ENCODE data around the gene HDAC8. TPM values are rescaled to one million over a fixed set of nuclear protein-coding genes. Genes with fewer than 3 reads are reported as not detected.
"Not testable (repeated sequence)": the region's sequence is repeated elsewhere in the genome, so short reads cannot be mapped to it uniquely, and the experiment has no call there.

The HDAC8 gene
- total and polyA plus RNA-seq, 2 donors (not counting 1 experiment from before 2014, with no cell fraction given), result 13.3 to 41.9 TPM

- H3K27ac Mint-ChIP-seq, result no peak overlapping the region
- no peak for DNase-seq
- no peaks in the 10 kb centered on the region for H3K4me1 Mint-ChIP-seq
- intact Hi-C loops (cut with micrococcal nuclease), result no loop called here
- no peak overlapping the region for H3K4me3 Mint-ChIP-seq
- Histone ChIP-seq H3K27ac (ENCODE audit: low read length in 2 of 2) (no peak overlapping the region), H2AFZ (ENCODE audit: insufficient read depth, low read depth, low read length, poor library complexity, severe bottlenecking) (no peak overlapping the region), H3K36me3 (replicated peaks in 1 of 2; ENCODE audit: control extremely low read depth in 1 of 2, control insufficient read depth in 1 of 2, extremely low read depth in 1 of 2, insufficient read depth in 2 of 2, low read length in 1 of 2) (peaks cover 0 to 5% of the 10 kb centered on the region in 2 experiments), H3K79me2 (ENCODE audit: control insufficient read depth, insufficient read depth, low read length) (no peaks in the 10 kb centered on the region), H3K9ac (ENCODE audit: low read length) (no peak overlapping the region), H3K9me3 (ENCODE audit: control extremely low read depth in 1 of 3, control insufficient read depth in 2 of 3, insufficient read depth in 1 of 3, low read length in 2 of 3) (no peaks in the 10 kb centered on the region), H3K4me3 (ENCODE audit: control extremely low read depth in 1 of 5, extremely low read depth in 1 of 5, insufficient read depth in 1 of 5, low read depth in 2 of 5, low read length in 4 of 5) (no peak overlapping the region), H4K20me1 (ENCODE audit: control insufficient read depth, insufficient read depth, low read length, poor library complexity, severe bottlenecking) (no peaks in the 10 kb centered on the region), H3K4me1 (ENCODE audit: control insufficient read depth in 2 of 2, insufficient read depth in 2 of 2, low read length in 2 of 2) (no peaks in the 10 kb centered on the region), H3K27me3 (replicated peaks in 1 of 4; ENCODE audit: control extremely low read depth in 1 of 4, control insufficient read depth in 3 of 4, insufficient read depth in 4 of 4, low read length in 3 of 4) (no peaks in the 10 kb centered on the region), H3K4me2 (replicated peaks; ENCODE audit: low read depth, low read length, poor library complexity, severe bottlenecking) (no peak overlapping the region)
- TF ChIP-seq CTCF (IDR thresholded peaks at IDR 0.05) (no peak), EZH2 (IDR thresholded peaks at IDR 0.05; ENCODE audit: borderline replicate concordance, insufficient read depth, low read depth, low read length, poor library complexity, severe bottlenecking) (no peak)
- CTCF ChIA-PET, result no interaction called here
- ATAC-seq (ENCODE audit: low read depth), result no peak
- no peaks in the 10 kb centered on the region for H3K27me3 Mint-ChIP-seq
- no peaks in the 10 kb centered on the region for H3K9me3 Mint-ChIP-seq (ENCODE audit: insufficient read depth)
- WGBS (ENCODE audit: insufficient coverage), result no CpG with 5 or more reads among the region's 1 CpG
- POLR2A ChIA-PET, result no interaction called here
Observed at GRCh38 chrX:72460715-72461114, 111.9 kb downstream of the HDAC8 start.

GRCh38 chrX:72449034-72449433 is 123.6 kb downstream of the HDAC8 start:
- H3K27ac ChIP-seq (ENCODE audit: low read length in 2 of 2); H3K9me3 ChIP-seq (ENCODE audit: control extremely low read depth in 1 of 3, control insufficient read depth in 2 of 3, insufficient read depth in 1 of 3, low read length in 2 of 3); H3K79me2 ChIP-seq (ENCODE audit: control insufficient read depth, insufficient read depth, low read length); H3K4me1 ChIP-seq (ENCODE audit: control insufficient read depth in 2 of 2, insufficient read depth in 2 of 2, low read length in 2 of 2); H4K20me1 ChIP-seq (ENCODE audit: control insufficient read depth, insufficient read depth, low read length, poor library complexity, severe bottlenecking); H3K27ac Mint-ChIP-seq; H3K27me3 Mint-ChIP-seq; H3K4me3 Mint-ChIP-seq; POLR2A ChIA-PET; DNase-seq; H3K4me3 ChIP-seq (ENCODE audit: control extremely low read depth in 1 of 5, extremely low read depth in 1 of 5, insufficient read depth in 1 of 5, low read depth in 2 of 5, low read length in 4 of 5); H3K36me3 ChIP-seq (replicated peaks in 1 of 2; ENCODE audit: control extremely low read depth in 1 of 2, control insufficient read depth in 1 of 2, extremely low read depth in 1 of 2, insufficient read depth in 2 of 2, low read length in 1 of 2); ATAC-seq (ENCODE audit: low read depth); H2AFZ ChIP-seq (ENCODE audit: insufficient read depth, low read depth, low read length, poor library complexity, severe bottlenecking); H3K4me2 ChIP-seq (replicated peaks; ENCODE audit: low read depth, low read length, poor library complexity, severe bottlenecking); intact Hi-C loops (cut with micrococcal nuclease); H3K9ac ChIP-seq (ENCODE audit: low read length); CTCF ChIA-PET; H3K27me3 ChIP-seq (replicated peaks in 1 of 4; ENCODE audit: control extremely low read depth in 1 of 4, control insufficient read depth in 3 of 4, insufficient read depth in 4 of 4, low read length in 3 of 4); H3K4me1 Mint-ChIP-seq; H3K9me3 Mint-ChIP-seq (ENCODE audit: insufficient read depth): not testable (repeated sequence)
- WGBS (ENCODE audit: insufficient coverage), result no CpG with 5 or more reads among the region's 1 CpG

- H3K36me3 ChIP-seq (replicated peaks in 1 of 2; ENCODE audit: control extremely low read depth in 1 of 2, control insufficient read depth in 1 of 2, extremely low read depth in 1 of 2, insufficient read depth in 2 of 2, low read length in 1 of 2); H3K4me1 Mint-ChIP-seq; H3K27me3 ChIP-seq (replicated peaks in 1 of 4; ENCODE audit: control extremely low read depth in 1 of 4, control insufficient read depth in 3 of 4, insufficient read depth in 4 of 4, low read length in 3 of 4); H3K4me3 ChIP-seq (ENCODE audit: control extremely low read depth in 1 of 5, extremely low read depth in 1 of 5, insufficient read depth in 1 of 5, low read depth in 2 of 5, low read length in 4 of 5); H3K9ac ChIP-seq (ENCODE audit: low read length); H3K9me3 ChIP-seq (ENCODE audit: control extremely low read depth in 1 of 3, control insufficient read depth in 2 of 3, insufficient read depth in 1 of 3, low read length in 2 of 3); ATAC-seq (ENCODE audit: low read depth); H3K4me3 Mint-ChIP-seq; H3K4me2 ChIP-seq (replicated peaks; ENCODE audit: low read depth, low read length, poor library complexity, severe bottlenecking); H3K79me2 ChIP-seq (ENCODE audit: control insufficient read depth, insufficient read depth, low read length); H3K9me3 Mint-ChIP-seq (ENCODE audit: insufficient read depth); H3K27me3 Mint-ChIP-seq; CTCF ChIA-PET; H3K4me1 ChIP-seq (ENCODE audit: control insufficient read depth in 2 of 2, insufficient read depth in 2 of 2, low read length in 2 of 2); intact Hi-C loops (cut with micrococcal nuclease); POLR2A ChIA-PET; H2AFZ ChIP-seq (ENCODE audit: insufficient read depth, low read depth, low read length, poor library complexity, severe bottlenecking); H4K20me1 ChIP-seq (ENCODE audit: control insufficient read depth, insufficient read depth, low read length, poor library complexity, severe bottlenecking); DNase-seq; H3K27ac ChIP-seq (ENCODE audit: low read length in 2 of 2); H3K27ac Mint-ChIP-seq: not testable (repeated sequence)
- WGBS (ENCODE audit: insufficient coverage), result no CpG with 5 or more reads among the region's 16 CpGs
Observed at GRCh38 chrX:72440764-72441163, 131.9 kb downstream of the HDAC8 start.

Data from B cell (primary cell).